SW480 (cell line): ENCODE data around the gene TMEM80.
A peak's percentile ranks its signal among the peaks of the same experiment; 100 is the strongest.
"Not testable (repeated sequence)": the region's sequence is repeated elsewhere in the genome, so short reads cannot be mapped to it uniquely, and the experiment has no call there.

Experiments
- DNase-seq: peaks from one replicate; pipeline ENCODE4 v3.0.0-alpha.2; 2016; ENCODE audit warnings: low spot score

TMEM80 gene

DNA sequence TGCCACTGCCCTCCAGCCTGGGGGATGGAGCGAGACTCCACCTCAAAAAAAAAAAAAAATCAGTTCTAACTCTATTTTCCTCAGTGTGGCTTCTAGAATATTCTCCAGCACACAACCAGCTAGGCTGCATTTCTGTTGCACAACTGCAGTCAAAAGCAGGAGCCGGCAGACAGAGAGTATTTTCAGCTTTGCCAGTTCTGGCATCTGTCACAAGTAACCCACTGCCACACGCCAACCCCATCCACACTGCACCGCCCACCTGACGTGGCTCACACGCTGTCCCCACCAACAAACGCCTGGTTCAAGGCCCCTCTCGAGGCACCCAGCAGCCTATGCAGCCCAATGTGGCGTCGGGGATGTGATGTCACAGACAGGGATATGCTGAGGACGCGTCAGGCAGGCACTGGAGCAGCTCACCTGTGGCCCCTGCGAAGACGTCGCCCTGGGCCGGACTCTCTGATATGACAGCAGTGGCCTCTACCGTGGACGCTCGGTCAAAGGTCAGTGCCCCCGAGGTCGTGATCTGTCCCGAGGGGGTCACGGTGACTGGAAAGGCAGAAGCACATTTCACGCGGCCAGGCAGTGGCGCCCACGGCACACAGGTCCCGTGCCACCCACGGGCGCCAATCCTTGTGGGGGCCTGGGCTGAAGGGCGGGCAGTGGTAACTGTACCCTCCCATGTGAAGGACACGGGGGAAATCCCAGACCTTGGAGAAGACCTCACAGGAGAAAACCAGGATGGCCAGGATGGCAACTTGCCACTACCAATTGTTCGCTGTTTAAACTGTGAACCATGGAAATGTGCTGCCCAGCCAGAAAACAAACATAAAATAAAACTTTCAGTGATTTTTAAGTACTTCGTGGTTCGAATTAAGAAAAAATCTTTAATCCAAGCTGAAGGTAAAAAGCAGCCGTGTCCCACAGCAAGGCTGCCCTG is 16.1 kb upstream of the TMEM80 start:
- no peak for DNase-seq

GRCh38 chr11:680476-680875 is 15.1 kb upstream of the TMEM80 start:
- DNase-seq: no peak

DNA sequence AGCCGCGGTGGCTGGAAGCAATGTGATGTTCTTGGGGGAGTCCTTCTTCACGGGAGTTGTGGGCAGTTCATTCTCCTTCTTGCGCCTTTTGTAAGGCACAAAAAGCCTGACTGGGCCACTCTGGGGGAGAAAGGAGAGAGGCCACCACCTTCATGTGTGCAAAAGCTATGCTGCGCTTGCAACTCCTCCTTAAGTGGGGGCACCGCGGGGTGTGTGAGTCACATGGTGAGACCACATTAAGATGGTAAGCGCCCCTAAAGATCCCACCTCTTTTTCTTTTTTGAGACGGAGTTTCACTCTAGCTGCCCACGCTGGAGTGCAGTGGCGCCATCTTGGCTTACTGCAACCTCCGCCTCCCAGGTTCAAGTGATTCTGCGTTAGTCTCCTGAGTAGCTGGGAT is 14.6 kb upstream of the TMEM80 start:
- DNase-seq: no peak

DNA sequence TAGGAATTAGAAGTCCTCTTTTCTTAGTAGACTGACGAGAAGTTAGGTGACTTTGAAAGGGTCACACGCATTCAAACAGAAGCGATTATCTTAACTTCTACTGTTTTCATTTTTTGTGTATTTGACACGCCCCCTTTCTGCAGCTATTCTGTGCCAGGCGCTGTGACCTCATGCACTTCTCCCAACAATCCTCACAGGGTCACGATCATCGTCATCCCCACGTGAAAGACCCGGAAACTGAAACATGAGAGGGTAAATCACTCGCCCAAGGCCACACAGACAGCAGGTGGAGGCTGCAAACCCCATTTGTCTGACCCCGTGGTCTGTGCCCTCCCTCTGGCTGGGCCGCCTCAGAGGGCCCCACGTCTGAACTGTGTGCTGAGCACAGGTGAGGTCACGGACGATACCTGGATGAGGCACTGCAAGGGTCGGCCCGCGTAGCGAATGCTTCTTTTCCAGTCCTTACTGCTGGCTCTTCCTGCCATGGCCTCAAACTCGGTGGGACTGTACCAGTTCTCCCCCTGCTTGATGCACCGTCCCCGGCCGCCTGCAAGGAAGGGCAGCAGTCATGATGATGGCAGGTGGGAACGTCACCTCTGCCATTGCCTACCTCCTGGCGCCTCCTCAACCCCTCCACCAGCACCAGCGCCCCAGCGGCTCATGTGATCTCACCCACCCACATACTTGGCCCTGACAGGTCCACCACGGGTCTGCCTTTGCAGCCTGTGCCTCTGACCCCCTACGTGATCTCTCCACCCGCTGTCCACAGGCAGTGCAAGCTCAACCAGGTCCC is 9.0 kb upstream of the TMEM80 start:
- no peak for DNase-seq

DNA sequence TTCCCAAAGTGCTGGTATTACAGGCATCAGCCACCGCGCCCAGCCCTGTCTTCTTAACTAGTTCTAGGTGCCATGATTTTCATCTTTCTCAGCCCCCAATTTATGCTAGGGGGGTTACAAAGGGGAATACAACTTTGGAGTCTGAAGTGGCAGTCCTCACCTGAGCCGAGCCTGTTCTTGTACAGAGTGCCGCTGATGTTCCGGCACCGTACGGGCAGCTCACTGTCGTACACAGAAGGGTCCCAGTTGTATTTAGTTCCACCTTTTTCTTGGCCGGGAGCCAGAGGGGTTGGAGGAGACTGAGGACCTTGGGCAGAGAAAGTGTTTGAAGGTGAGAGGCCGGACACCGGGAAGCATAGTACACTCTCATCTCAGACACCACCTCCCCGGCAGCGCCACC is 7.9 kb upstream of the TMEM80 start:
- DNase-seq: no peak

DNA sequence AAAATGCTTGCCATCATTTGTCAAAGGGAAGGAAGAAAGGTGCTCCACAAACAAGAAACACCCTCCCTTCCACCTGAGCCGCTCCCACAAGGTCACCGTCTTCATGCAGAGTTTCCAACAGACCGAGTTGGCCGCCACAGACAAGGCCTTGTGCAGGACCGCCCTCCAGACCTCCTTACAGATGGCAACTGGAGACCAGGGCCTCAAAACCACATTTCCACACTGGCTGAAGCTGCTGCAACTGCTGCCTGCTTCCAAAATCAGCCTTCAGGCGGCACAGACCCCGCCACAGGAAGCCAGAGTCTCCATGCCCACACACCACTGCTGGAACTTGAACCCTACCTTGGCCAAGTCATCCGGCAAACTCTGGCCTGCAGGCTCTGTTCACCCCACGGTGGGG is 6.9 kb upstream of the TMEM80 start:
- no peak for DNase-seq

- DNase-seq: no peak
Observed at GRCh38 chr11:689625-690024, 6.0 kb upstream of the TMEM80 start.

DNA sequence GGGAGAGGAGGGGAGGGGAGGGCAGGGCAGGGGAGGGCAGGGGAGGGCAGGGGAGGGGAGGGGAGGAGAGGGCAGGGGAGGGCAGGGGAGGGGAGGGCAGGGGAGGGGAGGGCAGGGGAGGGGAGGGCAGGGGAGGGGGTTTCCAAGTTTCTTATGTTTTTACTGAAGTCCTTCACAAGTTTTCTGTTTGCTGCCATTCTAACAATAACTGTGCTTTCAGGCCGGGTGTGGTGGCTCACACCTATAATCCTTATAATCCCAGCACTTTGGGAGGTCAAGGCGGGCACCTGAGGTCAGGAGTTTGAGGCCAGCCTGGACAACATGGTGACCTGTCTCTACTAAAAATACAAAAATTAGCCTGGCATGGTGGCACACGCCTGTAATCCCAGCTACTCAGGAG is 5.4 kb upstream of the TMEM80 start:
- DNase-seq: not testable (repeated sequence)

- no peak for DNase-seq
Observed at GRCh38 chr11:690738-691633, 4.6 kb upstream of the TMEM80 start.

GRCh38 chr11:691710-692590 is 3.7 kb upstream of the TMEM80 start:
- no peak for DNase-seq

- no peak for DNase-seq
Observed at GRCh38 chr11:692824-693414, 2.7 kb upstream of the TMEM80 start.

- no peak for DNase-seq
Observed at GRCh38 chr11:693415-693831, 2.2 kb upstream of the TMEM80 start.

DNA sequence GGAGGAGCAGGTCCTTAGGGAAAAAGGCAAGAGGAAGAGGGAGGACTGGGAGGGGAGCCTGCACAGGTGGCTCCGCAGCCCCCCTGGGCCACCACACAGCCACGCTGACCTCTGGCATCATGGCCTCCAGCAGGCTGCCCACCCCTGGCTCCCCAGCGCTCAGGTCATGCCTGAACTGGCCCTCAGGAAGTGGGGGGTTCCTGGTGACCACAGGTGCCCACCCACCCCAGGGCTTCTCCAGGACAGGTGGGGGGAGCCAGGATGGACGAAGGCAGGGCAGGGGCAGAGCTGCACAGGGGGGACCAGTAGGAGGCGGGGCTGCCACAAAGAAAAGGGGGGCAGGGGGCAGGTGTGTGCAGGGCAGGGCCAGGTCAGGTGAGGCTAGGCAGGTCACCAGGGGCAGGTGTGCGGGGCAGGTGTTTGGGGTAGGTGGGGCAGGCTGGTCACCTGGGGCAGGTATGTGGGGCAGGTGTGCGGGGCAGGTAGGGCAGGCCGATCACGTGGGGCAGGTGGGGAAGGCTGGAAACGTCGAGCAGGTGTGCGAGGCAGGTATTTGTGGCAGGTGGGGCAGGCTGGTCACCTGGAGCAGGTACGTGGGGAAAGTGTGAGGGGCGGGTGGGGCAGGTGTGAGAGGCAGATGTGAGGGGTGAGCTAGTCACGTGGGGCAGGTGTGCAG is 1.6 kb upstream of the TMEM80 start:
- peak; percentile 67 for DNase-seq

DNA sequence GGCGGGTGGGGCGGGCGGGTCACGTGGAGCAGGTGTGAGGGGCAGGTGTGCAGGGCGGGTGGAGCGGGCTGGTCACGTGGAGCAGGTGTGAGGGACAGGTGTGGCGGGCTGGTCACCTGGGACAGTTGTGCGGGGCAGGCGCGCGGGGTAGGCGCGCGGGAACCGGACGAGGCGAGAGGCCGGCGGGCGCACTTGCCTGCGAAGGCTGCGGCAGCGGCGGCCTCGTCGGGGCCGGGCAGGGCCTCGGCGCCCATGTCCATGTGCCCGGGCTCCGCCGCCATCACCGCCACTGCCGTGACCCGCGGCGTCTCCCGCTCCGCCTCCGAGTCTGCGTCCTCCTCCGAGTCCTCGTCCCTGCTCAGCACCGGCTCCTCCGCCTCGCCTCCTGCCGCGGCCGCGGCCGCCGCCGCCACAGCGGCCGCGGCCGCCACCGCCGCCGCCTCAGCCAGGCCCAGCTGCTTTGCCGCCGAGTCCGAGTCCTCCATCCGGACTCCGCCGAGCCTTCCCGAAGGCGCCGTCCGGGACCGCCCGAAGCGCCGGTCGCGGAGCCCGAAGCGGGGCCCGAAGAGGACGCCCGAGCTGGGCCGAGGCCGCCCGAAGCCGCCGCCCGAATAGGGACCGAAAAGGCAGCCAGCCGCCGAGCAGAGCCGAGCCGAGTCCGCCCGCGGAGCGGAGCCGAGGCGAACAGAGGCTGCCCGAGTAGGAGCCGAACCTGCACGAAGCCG is 891 bp upstream of the TMEM80 start, which contains the start of gene DEAF1:
TSS of gene DEAF1 (minus strand) at position 660 of the 725 bp plus-strand sequence. CDS start at position 485, 175 bp downstream.
- peak; percentile 94 for DNase-seq

GRCh38 chr11:695288-695537 is 403 bp upstream of the TMEM80 start:
- no peak for DNase-seq

- DNase-seq: no peak
Observed at GRCh38 chr11:696955-697491, 1.4 kb downstream of the TMEM80 start.

DNA sequence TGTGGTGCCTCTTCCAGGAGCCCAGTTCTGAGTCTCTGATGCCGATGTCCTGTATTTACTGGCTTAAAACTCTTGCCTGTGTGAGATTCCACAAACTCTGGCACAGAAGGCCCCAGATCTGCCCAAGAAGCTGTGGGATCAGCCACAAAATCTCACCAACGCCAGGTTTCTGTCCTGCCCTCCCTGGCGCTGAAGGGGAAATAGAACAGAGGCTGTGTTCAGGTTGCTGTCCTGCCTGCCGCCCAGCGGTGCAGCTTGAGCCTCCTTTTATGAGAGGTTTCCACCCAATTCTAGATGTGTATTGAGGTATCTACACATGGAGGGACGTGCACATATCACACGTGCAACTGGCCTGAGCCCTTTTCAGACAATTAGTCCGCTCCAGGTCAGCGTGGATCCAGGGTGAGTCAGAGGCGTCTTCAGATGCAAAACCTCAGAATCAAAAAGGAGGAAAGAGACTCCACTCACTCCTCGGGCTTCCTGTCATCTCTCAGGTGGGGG is 2.2 kb downstream of the TMEM80 start:
- DNase-seq: no peak

- no peak for DNase-seq
Observed at GRCh38 chr11:698493-699115, 3.0 kb downstream of the TMEM80 start.

- DNase-seq: no peak
Observed at GRCh38 chr11:699116-699508, 3.5 kb downstream of the TMEM80 start.
